Activated naive CD4-positive, alpha-beta T cell treated with Interleukin-2 at 50 U/mL for 16 hours (primary cell): Measurements from ENCODE around the gene LDHD.
"Not testable (repeated sequence)": the region's sequence is repeated elsewhere in the genome, so short reads cannot be mapped to it uniquely, and the experiment has no call there.

Experiments used
- DNase-seq: peaks from one replicate; pipeline ENCODE4 v3.0.0-alpha.2; 2020

The LDHD gene

DNA sequence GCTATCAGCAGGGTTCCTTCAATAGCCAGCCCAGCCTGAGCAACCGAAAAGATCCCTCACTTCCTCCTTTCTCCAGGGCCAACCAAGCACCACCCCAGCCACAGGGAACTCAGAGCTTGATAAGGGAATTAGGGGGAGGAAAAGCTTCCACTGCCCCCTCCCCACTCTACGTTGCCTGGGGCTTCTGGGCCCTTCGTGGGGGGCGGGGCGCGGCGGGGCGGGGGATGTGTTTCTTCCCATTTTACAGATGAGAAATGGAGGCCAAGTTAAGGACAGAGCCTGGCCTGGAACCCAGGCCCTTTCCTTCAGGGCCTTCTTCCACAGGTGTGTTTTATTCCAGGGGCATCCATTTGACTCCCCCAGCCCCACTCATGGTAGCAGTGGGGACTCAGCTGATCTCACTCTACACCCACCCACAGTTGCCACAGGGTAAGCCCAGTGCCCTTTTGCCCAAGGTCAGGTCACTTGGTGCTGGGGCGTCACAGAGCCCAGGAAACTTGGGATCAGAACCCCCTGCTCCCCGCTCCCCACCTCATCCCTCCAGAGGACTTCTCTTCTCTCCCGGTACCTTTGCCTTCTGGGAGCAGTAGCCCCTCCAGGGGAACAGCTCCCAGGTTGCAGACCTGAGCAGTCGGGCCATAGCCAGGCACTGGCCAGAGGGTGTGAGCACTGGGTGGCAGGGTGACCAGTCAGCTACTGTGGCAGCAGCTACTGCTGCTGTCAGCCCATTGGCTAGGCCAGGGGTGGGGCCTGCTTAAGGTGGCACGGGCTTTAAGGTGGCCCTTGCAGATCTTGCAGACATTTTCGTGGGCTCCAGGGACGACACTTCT is at the start of gene LDHD:
Gene LDHD, minus strand, starts transcription at position 700 of the 830 bp plus-strand sequence. Its CDS starts 60 bp downstream, at position 640.
- DNase-seq, result no peak

GRCh38 chr16:75160386-75160785 is 43.8 kb upstream of the LDHD start:
- no peak for DNase-seq

DNA sequence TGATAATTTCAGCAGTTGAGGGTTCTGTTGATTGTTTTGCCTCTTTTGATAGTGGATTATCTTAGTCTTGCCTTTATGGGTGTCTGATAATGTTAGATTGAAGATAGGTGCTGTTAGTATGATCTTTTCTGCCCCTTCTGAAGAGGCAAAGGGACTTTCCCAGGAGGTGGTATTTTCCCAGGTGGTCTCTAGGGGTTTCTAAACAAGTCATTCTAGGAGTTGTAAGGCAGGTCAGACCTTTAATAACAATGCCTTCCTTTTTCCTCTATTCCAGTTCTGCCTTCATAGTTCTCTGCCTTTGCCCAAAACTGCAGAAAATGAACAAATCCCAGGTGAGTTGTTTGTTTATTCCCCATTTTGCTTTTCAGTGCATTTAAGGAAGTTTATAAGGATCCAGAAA is 36.1 kb upstream of the LDHD start:
- DNase-seq, result no peak

DNA sequence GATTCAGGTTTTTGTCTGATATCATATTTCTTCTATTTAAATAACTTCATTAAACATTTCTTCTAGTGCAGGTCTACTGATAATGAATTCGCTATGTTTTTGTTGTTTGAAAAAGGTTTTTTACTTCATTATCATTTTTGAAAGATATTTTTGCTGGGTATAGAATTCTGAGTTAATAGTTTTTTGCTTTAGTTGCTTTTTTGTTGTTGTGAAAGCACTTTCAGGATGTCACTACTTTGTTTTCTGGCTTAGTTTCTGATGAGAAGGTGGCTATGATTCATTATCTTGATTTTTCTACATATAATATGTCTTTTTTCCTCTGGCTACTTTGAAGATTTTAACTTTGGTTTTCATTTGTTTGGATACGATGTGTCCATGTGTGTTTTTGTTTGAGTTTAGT is 35.2 kb upstream of the LDHD start:
- no peak for DNase-seq

GRCh38 chr16:75148311-75149195 is 32.0 kb upstream of the LDHD start, which contains the start of gene ZFP1:
Gene ZFP1 (plus strand): TSS chr16:75148524. CDS start chr16:75152952, 4,428 bp downstream.
- peak; percentile 93 for DNase-seq

- DNase-seq, result no peak
These were observed 31.4 kb upstream of the LDHD start for GRCh38 chr16:75147968-75148310.

- no peak for DNase-seq
These were observed 27.4 kb upstream of the LDHD start for GRCh38 chr16:75143941-75144340.

- DNase-seq, result no peak
These were observed 22.9 kb upstream of the LDHD start for GRCh38 chr16:75139498-75139897.

GRCh38 chr16:75138636-75139035 is 22.1 kb upstream of the LDHD start:
- DNase-seq, result no peak

- DNase-seq, result no peak
These were observed 21.7 kb upstream of the LDHD start for GRCh38 chr16:75138233-75138632.

- no peak for DNase-seq
These were observed 14.5 kb upstream of the LDHD start for GRCh38 chr16:75131081-75131480.

GRCh38 chr16:75130150-75130771 is 13.7 kb upstream of the LDHD start:
- DNase-seq, result no peak

- not testable (repeated sequence) for DNase-seq
These were observed 13.0 kb upstream of the LDHD start for GRCh38 chr16:75129421-75130149.

DNA sequence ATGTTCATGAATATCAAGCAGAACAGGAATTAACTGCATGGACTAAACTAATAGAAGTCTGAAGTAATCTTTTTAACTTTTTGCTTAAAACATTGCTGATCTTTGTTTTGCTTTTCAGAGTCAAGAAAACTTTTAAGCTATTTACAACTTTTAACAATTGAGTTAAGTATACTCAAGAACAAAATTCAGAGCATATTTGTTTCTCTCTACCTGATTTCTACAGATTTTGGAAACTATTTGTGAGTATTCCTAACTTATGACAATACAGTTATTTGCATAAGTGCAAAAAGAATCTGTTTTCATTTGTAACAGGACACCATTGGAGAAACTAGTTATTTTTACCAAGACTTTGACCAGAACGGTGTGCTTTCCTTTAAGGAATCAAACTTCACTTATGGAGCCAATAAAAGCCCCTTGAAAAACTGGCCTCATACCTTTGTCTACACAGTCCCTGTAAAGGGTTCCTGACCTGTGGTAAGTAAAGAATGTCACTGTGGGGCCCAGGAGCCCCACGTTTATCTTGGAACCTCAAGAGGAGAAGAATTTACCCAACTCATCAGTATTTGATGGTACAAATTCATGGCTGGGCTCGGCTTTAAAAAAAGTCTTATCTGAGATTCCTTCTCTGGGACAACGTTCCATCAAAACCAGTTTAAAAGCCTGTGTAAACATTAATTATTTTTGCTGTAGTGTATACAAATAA is 11.3 kb upstream of the LDHD start:
- DNase-seq, result no peak

- DNase-seq, result no peak
These were observed 6.0 kb upstream of the LDHD start for GRCh38 chr16:75122609-75123008.

- no peak for DNase-seq
These were observed 5.5 kb upstream of the LDHD start for GRCh38 chr16:75121949-75122568.

- no peak for DNase-seq
These were observed 3.7 kb upstream of the LDHD start for GRCh38 chr16:75120253-75120652.

- DNase-seq, result no peak
These were observed 2.5 kb upstream of the LDHD start for GRCh38 chr16:75118943-75119539.

- DNase-seq, result no peak
These were observed 298 bp upstream of the LDHD start for GRCh38 chr16:75116911-75117245.

- no peak for DNase-seq
These were observed 1.4 kb downstream of the LDHD start for GRCh38 chr16:75114946-75115825.
